ENCODE data around the gene PPOX. TPM values are rescaled to one million over a fixed set of nuclear protein-coding genes. Genes with fewer than 3 reads are reported as not detected.

Gene PPOX
- total RNA-seq, 3 donors from 2014 or later: 15.0 to 21.9 (median 16.3) TPM

DNA sequence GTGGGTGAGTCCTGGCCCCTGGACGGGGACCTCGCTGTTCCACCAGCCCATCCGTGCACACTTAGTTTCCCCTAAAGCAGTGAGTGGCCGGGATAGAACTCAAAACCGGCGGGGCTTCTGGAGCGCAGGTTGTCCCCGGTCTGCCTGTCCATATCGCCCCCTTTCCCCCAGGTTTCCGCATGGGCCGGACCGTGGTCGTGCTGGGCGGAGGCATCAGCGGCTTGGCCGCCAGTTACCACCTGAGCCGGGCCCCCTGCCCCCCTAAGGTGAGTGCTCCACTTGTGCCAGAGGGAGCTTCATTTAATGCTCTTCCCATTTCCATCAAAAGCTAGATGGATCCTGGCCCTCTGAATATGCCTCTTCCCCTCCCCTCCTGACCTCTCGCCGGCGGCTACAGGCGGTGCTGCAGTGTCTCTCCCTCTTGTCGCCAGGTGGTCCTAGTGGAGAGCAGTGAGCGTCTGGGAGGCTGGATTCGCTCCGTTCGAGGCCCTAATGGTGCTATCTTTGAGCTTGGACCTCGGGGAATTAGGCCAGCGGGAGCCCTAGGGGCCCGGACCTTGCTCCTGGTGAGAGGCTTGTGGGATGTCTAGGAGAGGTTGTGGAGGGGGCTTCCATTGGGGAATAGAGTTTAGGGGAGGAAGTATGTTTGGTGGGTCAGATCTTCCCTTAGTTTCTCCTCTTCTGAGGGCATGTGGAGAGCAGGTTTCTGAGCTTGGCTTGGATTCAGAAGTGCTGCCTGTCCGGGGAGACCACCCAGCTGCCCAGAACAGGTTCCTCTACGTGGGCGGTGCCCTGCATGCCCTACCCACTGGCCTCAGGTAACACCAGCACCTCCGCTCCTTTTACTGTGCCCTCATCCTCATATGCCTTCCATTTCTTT is 683 bp downstream of the PPOX start:
- Histone ChIP-seq H3K9me3 (no peaks in the 10 kb centered on the region), H3K4me3 (peak overlapping the region; percentile 32), H3K4me1 (ENCODE audit: low read depth) (peaks cover 14% of the 10 kb centered on the region), H3K36me3 (ENCODE audit: low read depth) (peaks cover 5% of the 10 kb centered on the region)
- ATAC-seq: peak; percentile 1
- TF ChIP-seq, protein P1, sequence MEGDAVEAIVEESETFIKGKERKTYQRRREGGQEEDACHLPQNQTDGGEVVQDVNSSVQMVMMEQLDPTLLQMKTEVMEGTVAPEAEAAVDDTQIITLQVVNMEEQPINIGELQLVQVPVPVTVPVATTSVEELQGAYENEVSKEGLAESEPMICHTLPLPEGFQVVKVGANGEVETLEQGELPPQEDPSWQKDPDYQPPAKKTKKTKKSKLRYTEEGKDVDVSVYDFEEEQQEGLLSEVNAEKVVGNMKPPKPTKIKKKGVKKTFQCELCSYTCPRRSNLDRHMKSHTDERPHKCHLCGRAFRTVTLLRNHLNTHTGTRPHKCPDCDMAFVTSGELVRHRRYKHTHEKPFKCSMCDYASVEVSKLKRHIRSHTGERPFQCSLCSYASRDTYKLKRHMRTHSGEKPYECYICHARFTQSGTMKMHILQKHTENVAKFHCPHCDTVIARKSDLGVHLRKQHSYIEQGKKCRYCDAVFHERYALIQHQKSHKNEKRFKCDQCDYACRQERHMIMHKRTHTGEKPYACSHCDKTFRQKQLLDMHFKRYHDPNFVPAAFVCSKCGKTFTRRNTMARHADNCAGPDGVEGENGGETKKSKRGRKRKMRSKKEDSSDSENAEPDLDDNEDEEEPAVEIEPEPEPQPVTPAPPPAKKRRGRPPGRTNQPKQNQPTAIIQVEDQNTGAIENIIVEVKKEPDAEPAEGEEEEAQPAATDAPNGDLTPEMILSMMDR (IDR thresholded peaks at IDR 0.05): no peak
- peak in 1 of 3 donors; percentile 51 for DNase-seq
- intact Hi-C loops (cut with DNase I, micrococcal nuclease): no loop called here

DNA sequence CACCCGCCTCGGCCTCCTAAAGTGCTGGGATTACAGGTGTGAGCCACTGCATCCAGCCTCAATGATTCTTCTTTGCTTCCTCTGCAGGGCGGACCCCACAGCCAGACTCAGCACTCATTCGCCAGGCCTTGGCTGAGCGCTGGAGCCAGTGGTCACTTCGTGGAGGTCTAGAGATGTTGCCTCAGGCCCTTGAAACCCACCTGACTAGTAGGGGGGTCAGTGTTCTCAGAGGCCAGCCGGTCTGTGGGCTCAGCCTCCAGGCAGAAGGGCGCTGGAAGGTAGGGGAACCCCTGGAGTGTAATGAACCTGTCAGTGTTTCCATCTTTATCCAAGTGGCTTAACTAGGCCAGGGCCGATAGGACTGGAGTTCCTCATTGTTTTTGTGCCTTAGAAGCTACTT is 2.7 kb downstream of the PPOX start:
- TF ChIP-seq, protein P1 (IDR thresholded peaks at IDR 0.05): no peak
- ATAC-seq: no peak
- Histone ChIP-seq H3K4me3 (no peak overlapping the region), H3K9me3 (no peaks in the 10 kb centered on the region), H3K36me3 (ENCODE audit: low read depth) (peaks cover 5% of the 10 kb centered on the region), H3K4me1 (ENCODE audit: low read depth) (peaks cover 14% of the 10 kb centered on the region)
- no peak for DNase-seq
- intact Hi-C loops (cut with DNase I, micrococcal nuclease): no loop called here

DNA sequence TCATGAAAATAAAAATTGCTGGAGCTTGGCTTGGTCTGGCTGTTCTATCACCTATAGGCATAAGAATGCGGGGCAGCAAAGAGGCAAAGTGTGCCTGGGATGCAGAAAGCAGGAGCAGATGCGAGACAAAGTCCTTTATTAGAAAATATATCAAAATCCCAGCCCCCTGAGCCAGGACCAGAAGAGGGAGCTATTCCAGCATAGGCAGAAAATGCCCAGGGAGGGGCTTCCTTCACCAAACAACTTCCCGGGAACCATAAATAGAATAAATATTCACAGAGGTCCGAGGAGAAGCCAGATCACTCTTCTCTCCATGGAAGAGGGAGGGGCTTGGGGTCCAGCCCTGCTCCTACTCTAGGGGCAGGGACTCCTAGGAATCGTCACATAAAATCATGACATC is 5.0 kb downstream of the PPOX start:
- TF ChIP-seq, protein P1 (IDR thresholded peaks at IDR 0.05): no peak
- DNase-seq (no peak), ATAC-seq (no peak)
- peaks cover 2% of the 10 kb centered on the region for H3K36me3 ChIP-seq (ENCODE audit: low read depth)
- H3K4me1 ChIP-seq (ENCODE audit: low read depth): peaks cover 10% of the 10 kb centered on the region
- no peak overlapping the region for H3K4me3 ChIP-seq
- H3K9me3 ChIP-seq: no peaks in the 10 kb centered on the region
- intact Hi-C loops (cut with DNase I, micrococcal nuclease): no loop called here

DNA sequence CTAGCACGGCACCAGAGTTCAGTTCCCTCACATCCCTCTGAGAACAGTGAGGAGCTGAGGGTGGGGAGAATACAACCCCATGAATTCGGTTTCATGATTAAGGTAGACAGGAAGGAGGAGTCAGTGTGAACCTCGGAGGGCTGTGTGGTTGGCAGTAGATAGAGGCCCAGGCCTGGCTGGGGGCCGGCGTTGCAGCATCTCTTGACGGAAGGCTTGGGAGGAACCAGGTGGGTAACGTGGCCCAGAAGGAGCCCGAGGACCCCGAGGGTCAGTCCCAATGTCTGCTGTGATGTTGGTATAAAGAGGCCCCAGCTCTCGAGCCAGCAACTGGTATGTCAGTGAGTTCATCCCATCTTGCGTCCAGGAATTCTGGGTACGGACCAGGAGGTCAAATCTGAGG is 5.5 kb downstream of the PPOX start:
- Histone ChIP-seq H3K36me3 (ENCODE audit: low read depth) (no peaks in the 10 kb centered on the region), H3K4me3 (no peak overlapping the region), H3K4me1 (ENCODE audit: low read depth) (peaks cover 13% of the 10 kb centered on the region), H3K9me3 (no peaks in the 10 kb centered on the region)
- TF ChIP-seq, protein P1 (IDR thresholded peaks at IDR 0.05): no peak
- ATAC-seq (no peak), DNase-seq (no peak)
- intact Hi-C loops (cut with DNase I, micrococcal nuclease): no loop called here

DNA sequence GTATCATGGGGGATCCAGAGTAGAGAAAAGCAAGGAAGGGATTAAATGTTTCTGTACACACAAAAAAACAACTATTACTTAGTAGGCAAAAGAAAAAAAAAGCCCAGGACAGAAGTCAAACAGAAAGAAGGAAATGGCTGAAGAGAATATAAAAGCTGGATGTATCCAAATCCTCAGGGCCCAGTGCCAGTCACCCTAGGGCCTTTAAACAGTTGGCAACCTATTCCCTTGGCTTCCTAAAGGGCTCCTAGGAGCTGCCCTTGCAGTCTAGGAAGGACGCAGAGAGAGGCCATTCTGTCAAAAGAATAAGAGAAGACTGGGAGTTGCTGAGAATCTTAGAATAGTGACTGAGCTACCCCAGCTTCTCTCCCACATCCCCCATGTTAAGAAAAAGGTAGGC is 6.1 kb downstream of the PPOX start:
- Histone ChIP-seq H3K4me1 (ENCODE audit: low read depth) (peaks cover 8% of the 10 kb centered on the region), H3K9me3 (no peaks in the 10 kb centered on the region), H3K4me3 (no peak overlapping the region), H3K36me3 (ENCODE audit: low read depth) (no peaks in the 10 kb centered on the region)
- intact Hi-C loops (cut with DNase I, micrococcal nuclease): no loop called here
- TF ChIP-seq, protein P1 (IDR thresholded peaks at IDR 0.05): no peak
- ATAC-seq: no peak
- no peak for DNase-seq

All from mucosa of descending colon (tissue), 3 donors.